PC-9 (cell line): ENCODE measurements around the gene IGSF8.

Experiments
- EZH2 ChIP-seq: fragments of 200-600 bp; sonication (generic); IDR thresholded peaks from 2 replicates; pipeline ENCODE4 v1.8.0; 2017; ENCODE audit warnings: antibody characterized with exemption, low read depth
- TF ChIP-seq, protein P1 (sequence below): fragments of 200-600 bp; sonication (generic); conservative IDR thresholded peaks from 2 replicates; pipeline ENCODE4 v1.6.1; 2017; ENCODE audit warnings: mixed run types, antibody characterized with exemption, mild to moderate bottlenecking, moderate library complexity

DNA sequence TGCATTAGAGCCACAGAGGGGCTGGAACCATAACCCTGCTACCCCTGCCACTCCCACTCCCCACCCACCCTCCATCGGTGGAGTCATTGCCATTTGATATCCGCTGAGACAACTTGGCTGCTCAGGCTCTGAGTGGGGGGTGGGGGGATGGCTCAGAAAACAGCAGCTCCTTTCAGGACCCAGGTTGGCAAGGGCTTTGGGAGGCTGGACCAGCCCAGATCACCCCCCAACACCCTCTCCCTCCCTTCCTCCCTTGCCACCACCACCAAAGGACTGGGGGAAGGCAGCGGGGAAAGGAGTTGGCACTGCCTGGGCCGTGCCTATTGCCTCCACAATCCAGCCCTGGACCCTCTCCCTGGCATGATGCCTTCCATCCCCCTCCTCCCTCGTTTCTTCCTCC lies 30.2 kb downstream of the IGSF8 start:
- TF ChIP-seq, protein P1, sequence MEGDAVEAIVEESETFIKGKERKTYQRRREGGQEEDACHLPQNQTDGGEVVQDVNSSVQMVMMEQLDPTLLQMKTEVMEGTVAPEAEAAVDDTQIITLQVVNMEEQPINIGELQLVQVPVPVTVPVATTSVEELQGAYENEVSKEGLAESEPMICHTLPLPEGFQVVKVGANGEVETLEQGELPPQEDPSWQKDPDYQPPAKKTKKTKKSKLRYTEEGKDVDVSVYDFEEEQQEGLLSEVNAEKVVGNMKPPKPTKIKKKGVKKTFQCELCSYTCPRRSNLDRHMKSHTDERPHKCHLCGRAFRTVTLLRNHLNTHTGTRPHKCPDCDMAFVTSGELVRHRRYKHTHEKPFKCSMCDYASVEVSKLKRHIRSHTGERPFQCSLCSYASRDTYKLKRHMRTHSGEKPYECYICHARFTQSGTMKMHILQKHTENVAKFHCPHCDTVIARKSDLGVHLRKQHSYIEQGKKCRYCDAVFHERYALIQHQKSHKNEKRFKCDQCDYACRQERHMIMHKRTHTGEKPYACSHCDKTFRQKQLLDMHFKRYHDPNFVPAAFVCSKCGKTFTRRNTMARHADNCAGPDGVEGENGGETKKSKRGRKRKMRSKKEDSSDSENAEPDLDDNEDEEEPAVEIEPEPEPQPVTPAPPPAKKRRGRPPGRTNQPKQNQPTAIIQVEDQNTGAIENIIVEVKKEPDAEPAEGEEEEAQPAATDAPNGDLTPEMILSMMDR = no peak
- TF ChIP-seq EZH2 = no peak
